Ectodermal cell (in vitro differentiated cells): ENCODE results near the gene NECAP2.

ENCODE experiments used
- H3K27ac ChIP-seq: 2 replicates; pipeline ENCODE4 v1.7.0; 2013; ENCODE audit warnings: mild to moderate bottlenecking, low read depth, low read length; ENCODE audit not compliant: insufficient read depth, poor library complexity, severe bottlenecking
- H3K27me3 ChIP-seq: 2 replicates; pipeline ENCODE4 v1.7.0; 2013; ENCODE audit warnings: mild to moderate bottlenecking, low read length; ENCODE audit not compliant: insufficient read depth, control insufficient read depth, poor library complexity, severe bottlenecking
- H3K36me3 ChIP-seq: one replicate; pipeline ENCODE4 v1.7.0; 2013; ENCODE audit warnings: low read length; ENCODE audit not compliant: control insufficient read depth, insufficient read depth
- H3K4me1 ChIP-seq: one replicate; pipeline ENCODE4 v1.7.0; 2013; ENCODE audit warnings: low read length; ENCODE audit not compliant: control insufficient read depth, insufficient read depth
- H3K4me3 ChIP-seq: 2 replicates; pipeline ENCODE4 v1.7.0; 2013; ENCODE audit warnings: low read depth, low read length, control low read depth; ENCODE audit not compliant: insufficient read depth
- H3K9me3 ChIP-seq: 2 replicates; pipeline ENCODE4 v1.7.0; 2013; ENCODE audit warnings: mild to moderate bottlenecking, low read length, moderate library complexity; ENCODE audit not compliant: control insufficient read depth
- WGBS, 2 experiments: methylation state at CpG; one replicate each; pipeline ENCODE4 v1.1.7; 2013; ENCODE audit warnings: missing lambda C conversion rate in 2 of 2; 5-methylcytosine and 5-hydroxymethylcytosine counted together

Gene NECAP2

GRCh38 chr1:16405441-16405840, 35.1 kb upstream of the NECAP2 start:
- H3K27ac ChIP-seq: no peak overlapping the region
- H3K4me1 ChIP-seq: no peaks in the 10 kb centered on the region
- H3K9me3 ChIP-seq: no peaks in the 10 kb centered on the region
- 67 to 71% methylated on average over 4 of the region's 5 CpGs for WGBS, 2 experiments
- no peaks in the 10 kb centered on the region for H3K36me3 ChIP-seq
- H3K4me3 ChIP-seq: no peak overlapping the region
- H3K27me3 ChIP-seq: no peaks in the 10 kb centered on the region

DNA sequence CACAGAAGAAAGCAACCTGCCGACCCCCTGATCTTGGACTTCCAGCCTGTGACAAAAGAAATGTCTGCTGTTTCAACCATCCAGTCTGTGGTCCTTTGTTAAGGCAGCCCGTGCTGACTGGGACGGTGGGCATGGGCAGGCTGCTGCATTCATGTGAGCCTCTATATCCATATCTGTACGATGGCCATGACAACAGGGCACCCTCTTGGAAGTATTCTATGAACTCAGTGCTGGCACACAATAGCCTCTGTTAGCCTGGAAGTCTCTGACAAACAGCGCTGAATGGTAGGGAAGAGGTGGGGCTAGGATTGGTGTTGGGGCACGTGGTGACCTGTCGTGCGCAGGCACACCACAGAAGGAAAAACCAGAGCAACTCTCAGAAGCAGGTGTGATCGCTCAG, 33.7 kb upstream of the NECAP2 start:
- Histone ChIP-seq H3K4me1 (no peaks in the 10 kb centered on the region), H3K36me3 (no peaks in the 10 kb centered on the region), H3K4me3 (no peak overlapping the region), H3K9me3 (no peaks in the 10 kb centered on the region), H3K27me3 (no peaks in the 10 kb centered on the region), H3K27ac (no peak overlapping the region)
- 92% methylated on average over 9 of the region's 9 CpGs for WGBS, 2 experiments

- no peaks in the 10 kb centered on the region for H3K27me3 ChIP-seq
- H3K9me3 ChIP-seq: no peaks in the 10 kb centered on the region
- H3K4me3 ChIP-seq: no peak overlapping the region
- H3K27ac ChIP-seq: no peak overlapping the region
- WGBS, 2 experiments: 88 to 90% methylated on average over 25 of the region's 25 CpGs
- no peaks in the 10 kb centered on the region for H3K4me1 ChIP-seq
- no peaks in the 10 kb centered on the region for H3K36me3 ChIP-seq
Observed at GRCh38 chr1:16409536-16410152, 30.9 kb upstream of the NECAP2 start.

GRCh38 chr1:16410803-16411202, 29.7 kb upstream of the NECAP2 start:
- no peaks in the 10 kb centered on the region for H3K4me1 ChIP-seq
- H3K4me3 ChIP-seq: no peak overlapping the region
- H3K36me3 ChIP-seq: no peaks in the 10 kb centered on the region
- WGBS, 2 experiments: 91 to 97% methylated on average over 5 of the region's 5 CpGs
- no peaks in the 10 kb centered on the region for H3K27me3 ChIP-seq
- H3K27ac ChIP-seq: no peak overlapping the region
- no peaks in the 10 kb centered on the region for H3K9me3 ChIP-seq

DNA sequence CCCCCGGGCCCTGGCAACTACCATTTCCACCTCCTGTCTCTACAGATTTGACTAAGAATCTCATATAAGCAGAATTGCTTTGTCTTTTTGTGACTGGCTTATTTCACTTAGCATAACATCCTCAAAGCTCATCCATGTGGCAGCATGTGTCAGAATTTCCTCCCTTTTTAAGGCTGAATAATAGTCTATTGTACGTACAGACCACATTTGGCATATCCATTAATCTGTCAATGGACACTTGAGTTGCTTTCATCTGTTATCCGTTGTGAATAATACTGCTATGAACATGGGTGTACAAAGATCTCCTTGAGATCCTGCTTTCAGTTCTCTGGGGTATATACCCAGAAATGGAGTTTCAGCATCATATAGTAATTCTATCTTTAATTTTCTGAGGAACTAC, 27.3 kb upstream of the NECAP2 start:
- Histone ChIP-seq H3K36me3 (no peaks in the 10 kb centered on the region), H3K4me1 (no peaks in the 10 kb centered on the region), H3K27me3 (no peaks in the 10 kb centered on the region), H3K9me3 (no peaks in the 10 kb centered on the region), H3K27ac (no peak overlapping the region), H3K4me3 (no peak overlapping the region)
- 93 to 96% methylated on average over 3 of the region's 3 CpGs for WGBS, 2 experiments

- no peak overlapping the region for H3K27ac ChIP-seq
- WGBS, 2 experiments: 94% methylated on average over 7 of the region's 7 CpGs
- H3K4me1 ChIP-seq: no peaks in the 10 kb centered on the region
- no peaks in the 10 kb centered on the region for H3K36me3 ChIP-seq
- no peak overlapping the region for H3K4me3 ChIP-seq
- H3K27me3 ChIP-seq: no peaks in the 10 kb centered on the region
- no peaks in the 10 kb centered on the region for H3K9me3 ChIP-seq
Observed at GRCh38 chr1:16418823-16419425, 21.6 kb upstream of the NECAP2 start.

GRCh38 chr1:16420424-16421118, 20.0 kb upstream of the NECAP2 start:
- Histone ChIP-seq H3K4me1 (no peaks in the 10 kb centered on the region), H3K36me3 (no peaks in the 10 kb centered on the region), H3K27ac (no peak overlapping the region), H3K9me3 (no peaks in the 10 kb centered on the region), H3K27me3 (no peaks in the 10 kb centered on the region), H3K4me3 (no peak overlapping the region)
- WGBS, 2 experiments: 86 to 87% methylated on average over 9 of the region's 9 CpGs

DNA sequence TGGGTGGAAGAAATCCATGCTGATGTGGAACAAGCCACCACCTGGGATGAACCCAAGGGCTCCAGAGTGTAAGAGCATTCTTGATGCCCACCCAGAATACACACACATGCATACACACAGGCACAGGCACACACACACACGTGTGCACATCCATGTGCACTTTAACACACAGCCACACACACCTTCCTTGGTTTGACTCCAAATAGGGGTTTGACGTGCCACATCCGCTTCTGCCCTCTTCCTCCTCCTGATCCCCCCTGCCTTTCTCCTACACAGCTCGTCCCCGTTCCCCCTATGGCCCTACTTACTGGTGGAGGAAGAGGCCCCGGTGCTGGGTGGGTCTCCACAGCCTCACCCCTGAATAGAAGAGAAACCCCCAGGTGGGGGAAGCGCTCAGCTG, 19.3 kb upstream of the NECAP2 start:
- H3K27me3 ChIP-seq: no peaks in the 10 kb centered on the region
- no peaks in the 10 kb centered on the region for H3K9me3 ChIP-seq
- no peaks in the 10 kb centered on the region for H3K36me3 ChIP-seq
- no peak overlapping the region for H3K4me3 ChIP-seq
- 88 to 92% methylated on average over 7 of the region's 7 CpGs for WGBS, 2 experiments
- H3K4me1 ChIP-seq: no peaks in the 10 kb centered on the region
- H3K27ac ChIP-seq: no peak overlapping the region

DNA sequence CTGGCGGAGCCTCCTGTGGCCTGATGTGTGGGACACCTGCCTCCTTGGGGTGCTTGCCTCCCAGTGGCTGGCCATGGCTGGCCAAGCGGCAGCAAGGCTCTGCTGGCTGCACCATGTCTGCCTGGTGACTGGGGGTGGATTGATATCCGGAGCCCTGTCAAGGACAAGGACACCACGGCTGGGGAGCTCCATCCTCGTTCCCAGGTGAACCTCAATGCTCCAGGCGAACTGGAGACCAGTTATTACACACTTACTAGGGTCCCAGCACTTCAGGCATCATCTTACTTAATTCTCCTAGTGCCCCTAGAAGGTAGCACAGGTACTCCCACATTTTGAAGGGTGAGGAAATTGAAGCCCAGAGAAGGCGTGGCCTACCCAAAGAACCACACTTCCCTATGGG, 18.5 kb upstream of the NECAP2 start:
- Histone ChIP-seq H3K4me1 (no peaks in the 10 kb centered on the region), H3K36me3 (no peaks in the 10 kb centered on the region), H3K9me3 (no peaks in the 10 kb centered on the region), H3K27me3 (no peaks in the 10 kb centered on the region), H3K27ac (no peak overlapping the region), H3K4me3 (no peak overlapping the region)
- WGBS, 2 experiments: 92 to 94% methylated on average over 7 of the region's 7 CpGs

- Histone ChIP-seq H3K4me3 (no peak overlapping the region), H3K36me3 (no peaks in the 10 kb centered on the region), H3K4me1 (no peaks in the 10 kb centered on the region), H3K27ac (no peak overlapping the region), H3K27me3 (no peaks in the 10 kb centered on the region), H3K9me3 (no peaks in the 10 kb centered on the region)
- 85 to 86% methylated on average over 10 of the region's 10 CpGs for WGBS, 2 experiments
Observed at GRCh38 chr1:16425125-16426025, 15.1 kb upstream of the NECAP2 start.
